ENCODE measurements around the gene PDE5A.

PDE5A gene

DNA sequence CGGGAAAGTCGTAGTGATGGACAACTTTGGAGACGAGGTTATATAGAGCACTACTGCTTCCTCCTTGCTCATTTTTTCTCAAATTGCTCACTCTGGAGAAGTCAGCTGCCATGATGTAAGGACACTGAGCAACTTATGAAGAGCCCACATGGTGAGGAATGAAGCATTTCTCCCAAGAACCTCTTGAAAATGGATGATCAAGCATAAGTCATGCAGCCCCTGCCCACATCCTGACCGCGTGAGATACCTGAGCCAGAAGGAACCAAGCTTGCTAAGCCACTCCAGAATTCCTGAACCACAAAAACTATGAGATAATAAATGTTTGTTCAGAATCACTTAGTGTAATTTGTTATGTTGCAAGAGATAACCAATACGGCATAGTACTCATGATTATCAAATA is 42.8 kb downstream of the PDE5A start:
- DNase-seq (ENCODE audit: low read depth in 2 of 2): no peak

DNA sequence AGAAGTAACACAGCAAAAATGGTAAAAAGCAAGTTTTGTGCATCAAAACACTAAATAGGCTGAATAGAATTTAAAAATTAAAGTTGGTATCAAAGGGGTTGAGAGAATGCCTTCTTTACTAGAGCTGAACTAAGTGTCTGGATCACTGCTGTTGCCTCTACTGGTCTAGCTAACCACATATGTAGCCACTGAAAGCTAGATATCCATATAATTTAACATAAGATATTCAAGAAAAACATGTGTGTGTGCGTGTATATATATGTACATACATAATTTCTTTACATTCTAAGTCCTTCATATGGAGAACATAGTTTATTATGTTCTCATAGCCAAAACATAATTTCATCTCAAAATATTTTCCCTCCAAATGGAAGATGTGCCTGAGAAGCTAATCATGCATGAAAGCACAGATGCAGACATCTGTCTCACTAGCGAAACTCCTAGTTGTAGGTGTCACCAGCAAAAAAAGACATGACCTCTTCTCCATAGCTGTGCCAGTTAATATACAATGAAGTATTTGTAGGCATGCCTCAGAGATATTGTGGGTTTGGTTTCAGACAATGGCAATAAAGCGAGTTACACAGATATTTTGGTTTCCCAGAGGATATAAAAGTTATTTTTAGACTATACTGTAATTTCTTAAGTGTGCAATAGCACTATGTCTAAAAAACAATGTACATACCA is 47.3 kb downstream of the PDE5A start:
- no peak for DNase-seq (ENCODE audit: low read depth in 2 of 2)

DNA sequence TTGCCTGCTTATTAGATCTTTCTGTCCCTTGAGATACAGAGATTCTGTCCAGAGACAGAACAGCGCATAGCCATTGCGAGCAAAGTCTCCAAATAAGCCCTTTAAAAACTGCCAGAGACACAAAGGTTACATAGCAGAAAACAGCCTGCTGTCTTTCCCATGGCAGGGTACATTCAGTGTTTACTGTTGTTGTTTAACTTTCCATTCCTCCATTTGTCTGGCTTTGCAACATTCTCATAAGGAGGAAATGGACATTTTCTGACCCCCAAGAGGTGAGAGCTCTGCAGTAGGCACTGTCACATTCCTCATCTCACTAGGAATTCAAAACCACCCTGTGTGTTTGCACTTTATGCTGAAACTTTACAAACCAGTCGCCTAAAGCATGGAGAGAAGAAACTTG is 48.3 kb downstream of the PDE5A start:
- DNase-seq (ENCODE audit: low read depth in 2 of 2): no peak

DNA sequence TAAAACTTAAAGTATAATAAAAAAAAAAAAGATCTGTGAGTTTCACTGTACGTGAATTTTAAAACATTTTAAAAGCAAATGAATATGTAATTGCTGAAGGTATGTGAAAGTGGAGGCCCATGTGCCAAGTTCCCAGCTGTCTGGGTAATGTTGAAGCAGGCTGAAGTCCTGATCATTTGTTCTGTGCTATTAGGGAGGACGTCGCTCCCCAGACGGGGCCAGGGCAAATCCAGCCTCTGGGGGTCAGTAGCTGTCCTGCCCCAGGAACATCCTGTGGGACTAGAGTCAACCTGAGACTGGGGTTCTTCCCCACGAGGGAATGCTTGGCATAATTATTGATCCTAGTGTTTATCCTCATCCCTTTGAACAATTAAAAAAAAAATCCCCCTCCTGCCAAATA is 48.8 kb downstream of the PDE5A start:
- no peak for DNase-seq (ENCODE audit: low read depth in 2 of 2)

DNA sequence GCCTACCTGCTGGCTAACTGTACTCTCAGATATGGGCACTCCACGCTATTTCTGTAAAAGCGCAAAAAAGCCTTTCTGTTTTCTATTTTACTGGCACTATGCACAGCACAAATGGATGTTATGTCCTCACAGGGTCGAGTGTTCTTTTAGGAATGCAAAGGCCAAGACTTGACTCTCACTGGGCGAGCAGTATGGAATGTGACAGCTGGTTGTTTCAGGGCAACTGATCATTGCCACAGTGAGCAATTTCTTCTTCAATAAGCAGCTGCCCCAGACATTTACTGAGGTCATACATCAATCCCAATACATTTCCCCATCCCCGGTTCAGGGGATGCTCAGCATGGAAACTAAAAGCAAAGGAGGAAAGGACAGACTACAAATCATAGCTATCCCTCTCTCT is 58.2 kb downstream of the PDE5A start:
- no peak for DNase-seq (ENCODE audit: low read depth in 2 of 2)

DNA sequence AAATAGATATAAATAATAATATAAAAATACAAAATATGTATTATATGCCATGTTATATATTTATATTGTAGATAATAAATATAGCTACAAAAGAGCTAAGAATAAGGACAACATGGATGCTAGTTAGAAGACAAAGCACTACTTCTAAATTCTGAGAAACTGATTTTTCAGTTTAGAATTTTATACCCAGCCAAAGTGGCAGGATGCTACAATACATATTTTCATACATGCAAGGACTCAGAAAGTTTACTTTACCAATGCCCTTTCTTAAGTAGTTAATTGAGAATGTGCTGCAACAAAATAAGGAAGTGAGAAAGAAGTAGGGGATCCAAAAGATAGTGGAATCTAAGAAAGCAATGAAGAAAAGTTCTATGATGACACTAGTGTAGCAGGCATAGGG is 64.5 kb downstream of the PDE5A start:
- no peak for DNase-seq (ENCODE audit: low read depth in 2 of 2)

DNA sequence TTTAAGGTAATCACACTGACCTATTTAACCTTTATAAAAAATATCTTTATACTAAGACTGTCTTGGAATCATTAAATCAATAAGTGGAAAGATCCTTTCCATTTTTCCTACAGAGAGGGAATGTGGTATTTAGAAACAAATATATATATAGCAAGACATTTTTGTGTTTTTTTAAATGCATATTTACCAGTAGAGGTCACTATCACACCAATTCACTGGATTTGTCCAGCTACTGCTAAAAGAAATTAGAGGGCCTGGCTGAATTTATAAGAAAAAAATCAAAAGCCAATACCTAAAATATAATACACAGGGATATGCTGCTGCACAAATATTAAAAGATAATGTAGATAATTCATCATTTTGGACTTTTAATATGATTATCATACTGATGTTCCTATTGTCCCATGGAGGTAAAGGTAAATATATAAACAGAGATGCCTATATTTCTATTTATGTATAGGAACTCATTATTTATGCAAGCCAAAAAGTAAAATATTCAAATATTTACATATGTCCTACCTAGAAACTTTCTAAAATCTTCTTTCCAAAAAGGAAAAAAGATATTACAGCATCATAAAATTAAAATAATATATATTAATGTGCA is 69.5 kb downstream of the PDE5A start:
- DNase-seq (ENCODE audit: low read depth in 2 of 2): no peak

DNA sequence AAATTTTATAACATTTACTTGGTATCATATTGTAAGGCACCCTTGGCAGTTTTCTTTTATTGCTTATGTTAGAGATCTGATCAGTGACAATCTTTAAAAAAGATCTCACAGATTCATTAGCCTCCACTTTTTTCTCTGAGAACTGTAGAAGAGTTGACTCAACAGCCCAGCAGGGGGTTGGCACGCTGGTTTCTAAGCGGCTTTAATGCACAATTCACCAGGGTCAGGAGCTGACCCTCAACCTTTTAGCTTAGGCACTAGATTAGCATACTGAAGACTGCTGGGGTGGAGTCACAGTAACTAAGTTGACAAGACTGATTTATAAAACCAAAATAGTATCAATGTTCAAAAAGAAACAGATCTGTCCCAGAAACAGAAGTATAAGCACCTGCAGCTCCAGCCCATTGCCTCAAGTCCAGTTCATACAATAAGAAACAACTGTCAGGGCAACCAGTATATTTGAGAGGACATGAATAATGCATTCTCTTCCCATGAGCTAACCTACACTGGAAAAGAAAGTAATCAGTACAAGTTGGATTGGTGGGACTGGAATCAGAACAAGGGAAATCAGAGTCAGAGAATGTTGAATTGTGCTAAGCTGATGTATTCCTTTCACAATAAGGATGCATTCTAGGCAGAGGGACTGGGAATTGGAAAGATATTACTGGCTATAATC is 77.6 kb downstream of the PDE5A start:
- no peak for DNase-seq (ENCODE audit: low read depth in 2 of 2)

DNA sequence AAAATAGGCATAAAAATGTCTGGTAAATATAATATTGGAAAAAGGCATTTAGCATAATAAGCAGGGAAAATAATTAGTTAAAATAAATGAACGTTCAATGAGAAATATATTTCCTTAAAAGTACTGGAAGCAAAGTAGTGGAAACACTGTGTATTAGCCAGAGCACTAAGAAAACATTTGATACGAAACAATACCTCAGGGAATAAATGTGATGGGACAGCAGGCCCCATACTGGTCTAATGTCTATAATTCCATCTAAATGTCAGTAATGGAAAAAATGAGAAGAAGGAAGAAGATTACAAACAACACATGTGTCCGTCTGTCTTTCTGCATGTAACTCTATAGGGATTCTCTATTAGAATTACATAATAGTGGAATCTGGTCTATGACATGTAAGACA is 79.0 kb downstream of the PDE5A start:
- no peak for DNase-seq (ENCODE audit: low read depth in 2 of 2)

DNA sequence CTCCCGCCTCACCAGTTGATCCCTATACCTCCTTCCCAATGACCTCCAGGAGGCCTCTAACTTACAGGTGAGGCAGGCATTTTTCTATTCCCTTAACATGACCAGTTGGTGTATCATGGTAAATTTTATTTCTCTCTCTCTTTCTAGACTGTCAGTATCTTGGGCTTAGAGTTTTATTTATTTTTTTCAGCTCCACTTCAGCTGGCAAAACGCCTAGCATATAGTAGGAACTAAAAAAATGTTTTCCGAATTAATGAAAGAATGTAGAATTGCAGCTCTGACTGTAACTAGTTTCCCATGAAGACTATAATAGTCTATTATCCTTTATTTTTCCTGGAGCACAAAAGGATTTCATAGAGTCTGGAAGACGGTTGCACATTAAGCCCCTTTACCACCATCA is 84.8 kb downstream of the PDE5A start:
- no peak for DNase-seq (ENCODE audit: low read depth in 2 of 2)

DNA sequence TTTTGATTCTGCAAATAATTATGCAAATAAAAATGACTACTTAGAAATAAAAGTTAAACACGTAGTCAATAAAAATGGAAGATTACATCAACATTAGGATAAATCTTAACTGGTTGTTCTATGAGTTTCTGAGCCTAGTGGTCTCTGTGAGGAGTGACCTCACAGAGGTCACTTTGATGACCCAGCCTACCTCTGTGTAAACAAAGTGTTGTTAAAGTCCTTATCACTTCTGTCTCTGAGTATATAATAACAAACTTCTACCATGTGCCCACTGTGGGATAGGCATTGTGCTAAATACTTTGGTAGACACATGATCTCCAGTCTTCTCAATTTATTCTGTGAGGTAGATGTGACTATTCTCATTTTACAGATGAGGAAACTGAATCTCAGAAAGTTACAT is 85.4 kb downstream of the PDE5A start:
- no peak for DNase-seq (ENCODE audit: low read depth in 2 of 2)

DNA sequence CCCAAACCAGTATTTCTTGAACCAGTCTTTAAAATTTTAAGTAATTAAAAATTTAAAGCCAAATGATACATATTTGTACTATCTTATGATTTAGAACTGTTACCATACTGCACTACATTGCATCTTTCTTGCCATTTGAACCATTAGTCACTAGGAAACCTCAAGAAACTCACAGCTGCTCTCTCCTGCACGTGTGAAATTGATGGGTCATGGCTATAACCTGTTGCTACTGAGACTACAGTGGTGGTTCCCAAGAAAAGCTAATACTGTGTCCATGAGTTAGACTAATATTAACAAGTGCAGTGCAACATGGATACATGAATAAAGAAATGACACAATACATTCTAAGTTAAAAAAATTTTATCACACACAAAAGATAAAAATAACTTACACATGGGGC is 88.4 kb downstream of the PDE5A start:
- DNase-seq (ENCODE audit: low read depth in 2 of 2): no peak

DNA sequence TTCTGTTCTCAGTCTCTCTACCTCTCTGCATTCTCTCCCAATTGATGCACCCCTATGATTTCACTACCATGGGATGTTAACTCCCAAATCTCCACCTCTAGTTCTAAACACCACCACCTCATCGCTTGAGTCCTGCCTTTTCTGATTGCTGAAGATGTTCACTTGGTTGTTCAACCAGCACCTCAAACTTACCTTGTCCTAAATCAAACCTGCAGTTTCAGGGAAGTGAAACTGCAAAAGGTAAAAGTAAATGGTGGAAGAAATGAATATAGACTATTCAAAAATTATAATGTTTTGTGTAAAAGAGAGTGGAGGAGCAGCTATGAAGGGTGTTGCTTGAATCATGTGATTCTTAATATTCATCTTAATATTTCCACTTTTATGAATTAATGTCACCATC is 91.0 kb downstream of the PDE5A start:
- DNase-seq (ENCODE audit: low read depth in 2 of 2): no peak

DNA sequence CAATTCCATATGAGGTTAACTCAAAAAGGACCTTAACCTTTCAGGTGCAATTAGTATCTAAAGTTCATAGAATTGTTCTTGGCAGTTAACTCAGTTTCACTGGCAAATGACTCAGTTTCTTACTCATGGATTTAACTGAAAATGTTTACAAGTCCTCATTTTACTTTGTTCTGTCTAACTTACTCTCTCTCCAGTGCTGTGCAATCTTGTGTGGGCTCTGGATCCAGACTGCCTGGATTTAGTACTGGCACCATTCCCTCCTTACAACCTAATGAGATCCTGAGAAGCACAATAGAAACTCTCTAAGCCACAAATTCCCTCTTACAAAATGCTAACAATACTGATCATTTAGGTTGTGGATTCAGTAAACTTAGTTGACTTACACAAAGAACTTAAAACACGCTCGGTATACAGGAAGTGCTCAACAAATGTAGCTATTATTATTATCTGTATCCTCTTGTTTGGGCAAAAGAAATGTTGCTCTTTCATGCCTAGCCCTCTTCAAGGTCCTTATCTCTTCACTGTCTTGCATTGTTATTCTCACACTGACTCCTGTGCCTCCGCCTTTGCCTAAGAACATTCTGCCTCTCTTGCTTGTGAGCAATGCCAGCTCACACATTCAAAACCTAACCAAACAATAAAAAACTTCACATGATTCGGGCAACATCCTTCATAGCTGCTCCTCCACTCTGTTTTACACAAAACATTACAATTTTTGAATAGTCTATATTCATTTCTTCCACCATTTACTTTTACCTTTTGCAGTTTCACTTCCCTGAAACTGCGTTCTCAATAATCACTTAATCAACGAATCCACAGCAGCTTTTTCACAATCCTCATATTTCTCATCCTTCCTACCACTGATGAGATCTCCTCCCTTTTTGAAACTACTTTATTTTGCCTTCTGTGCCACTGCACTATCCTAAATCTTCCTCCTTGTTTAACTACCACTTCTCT is 91.8 kb downstream of the PDE5A start:
- DNase-seq (ENCODE audit: low read depth in 2 of 2): no peak

DNA sequence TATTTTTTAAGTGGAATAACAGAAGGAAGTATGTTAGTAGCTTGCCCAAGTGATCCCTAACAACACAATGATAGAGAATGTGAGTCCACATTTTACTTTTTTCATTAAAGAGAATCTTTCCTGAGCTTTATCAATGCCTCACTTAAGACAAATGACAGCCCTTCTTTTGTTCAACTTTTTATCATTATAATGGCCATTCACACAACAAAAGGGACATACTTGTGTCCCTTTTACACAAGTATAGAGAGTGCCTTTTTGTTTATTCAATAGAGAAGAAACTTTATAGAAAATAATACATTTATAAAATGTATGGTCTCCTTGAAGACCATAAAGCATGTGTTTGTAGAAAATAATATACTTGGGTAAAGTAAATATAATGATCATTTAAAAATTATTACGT is 96.3 kb downstream of the PDE5A start:
- no peak for DNase-seq (ENCODE audit: low read depth in 2 of 2)

DNA sequence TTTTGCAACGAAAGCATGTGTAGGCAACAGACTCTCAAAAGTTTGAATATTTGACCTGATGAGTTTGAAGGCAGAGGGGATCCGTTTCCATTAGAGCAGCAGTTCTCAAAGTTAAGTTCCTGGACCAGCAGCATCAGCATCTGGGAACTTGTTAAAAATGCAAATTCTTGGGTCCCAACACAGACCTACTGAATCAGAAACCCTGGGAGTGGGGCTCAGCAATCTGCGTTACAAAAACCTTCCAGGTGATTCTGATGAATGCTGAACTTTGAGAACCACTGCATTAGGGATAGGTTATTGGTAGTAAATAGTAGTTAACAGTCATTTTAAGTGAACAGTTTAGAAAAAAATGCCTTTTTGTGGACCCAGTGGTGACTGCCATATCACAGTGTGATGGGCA is 98.8 kb downstream of the PDE5A start:
- no peak for DNase-seq (ENCODE audit: low read depth in 2 of 2)

DNA sequence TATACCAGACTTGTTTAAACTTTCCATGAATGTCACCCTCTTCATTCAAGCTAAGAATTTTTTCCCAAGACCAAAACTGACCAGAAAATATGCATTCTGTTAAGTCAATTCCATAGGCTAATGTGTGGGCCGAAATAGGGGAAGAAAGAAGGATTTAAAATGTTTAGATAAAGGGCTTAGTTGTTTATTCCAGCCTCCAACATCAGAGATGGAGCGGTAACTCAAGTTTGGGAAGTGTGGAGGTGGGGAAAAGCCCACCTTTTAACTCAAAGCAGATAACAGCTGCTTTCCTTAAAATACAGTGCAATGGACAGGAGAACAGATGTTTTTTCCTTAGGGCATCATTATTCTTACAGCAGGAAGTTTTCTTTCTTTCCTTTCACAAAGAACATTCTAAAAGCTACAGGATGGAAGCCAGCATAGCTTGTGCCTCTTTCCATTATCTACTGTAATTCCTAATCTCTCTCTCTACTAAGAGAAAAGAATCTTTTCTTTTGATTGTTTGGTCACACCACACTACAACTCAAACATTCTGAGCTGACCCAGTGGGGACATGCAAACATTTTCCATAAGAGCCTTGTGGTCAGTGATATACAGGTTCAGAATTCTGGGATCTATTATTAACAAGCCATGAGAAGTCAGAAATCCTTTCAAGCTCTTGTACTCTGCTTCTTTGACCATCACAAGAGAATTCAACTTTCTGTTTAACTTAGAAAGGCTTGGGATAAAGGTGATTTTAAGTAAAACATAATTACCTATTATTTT is 101.6 kb downstream of the PDE5A start:
- DNase-seq (ENCODE audit: low read depth in 2 of 2): no peak

DNA sequence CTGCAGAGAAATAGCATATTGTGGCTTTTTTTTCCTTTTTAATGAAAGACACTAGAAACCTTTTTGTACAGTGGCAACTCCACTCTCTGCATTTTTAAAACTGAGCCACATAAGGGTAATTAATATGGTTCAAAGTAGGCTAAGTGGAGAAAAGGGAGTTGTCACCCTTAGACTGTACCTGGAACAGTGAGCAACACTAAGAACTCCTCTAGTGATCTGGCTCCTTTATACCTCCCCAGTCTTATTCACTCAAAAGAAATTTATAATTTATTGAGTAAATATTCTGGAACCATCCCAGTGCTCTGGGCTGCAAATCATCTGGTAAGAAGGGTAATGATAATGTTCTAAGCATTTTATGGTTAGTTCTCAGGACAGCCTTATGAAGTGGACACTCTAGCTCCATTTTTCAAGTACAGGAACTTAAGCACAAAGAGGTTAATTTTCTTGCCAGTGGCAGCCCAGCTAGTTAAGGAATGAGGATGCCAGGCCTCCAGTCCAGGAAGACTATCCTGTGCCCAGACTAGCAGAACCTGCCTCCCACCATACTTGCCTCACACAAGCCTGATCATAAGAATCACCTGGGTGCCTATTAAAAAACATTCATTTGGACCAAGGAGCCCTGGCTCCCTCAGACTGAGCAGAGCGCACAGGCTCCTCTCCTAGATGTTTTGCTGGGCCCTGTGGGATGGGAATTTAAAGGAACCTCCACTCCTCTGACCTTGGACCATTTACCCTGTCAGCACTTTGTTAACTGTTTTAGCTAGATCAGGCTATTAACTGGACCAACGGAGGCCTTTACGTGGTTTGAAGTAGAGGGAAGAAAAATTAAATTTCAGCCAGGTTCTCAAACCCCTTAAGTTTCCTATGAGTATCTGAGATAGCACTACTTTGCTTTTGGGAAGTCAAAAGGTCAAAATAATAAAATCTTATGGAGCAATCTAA is 102.6 kb downstream of the PDE5A start:
- DNase-seq (ENCODE audit: low read depth in 2 of 2): no peak

DNA sequence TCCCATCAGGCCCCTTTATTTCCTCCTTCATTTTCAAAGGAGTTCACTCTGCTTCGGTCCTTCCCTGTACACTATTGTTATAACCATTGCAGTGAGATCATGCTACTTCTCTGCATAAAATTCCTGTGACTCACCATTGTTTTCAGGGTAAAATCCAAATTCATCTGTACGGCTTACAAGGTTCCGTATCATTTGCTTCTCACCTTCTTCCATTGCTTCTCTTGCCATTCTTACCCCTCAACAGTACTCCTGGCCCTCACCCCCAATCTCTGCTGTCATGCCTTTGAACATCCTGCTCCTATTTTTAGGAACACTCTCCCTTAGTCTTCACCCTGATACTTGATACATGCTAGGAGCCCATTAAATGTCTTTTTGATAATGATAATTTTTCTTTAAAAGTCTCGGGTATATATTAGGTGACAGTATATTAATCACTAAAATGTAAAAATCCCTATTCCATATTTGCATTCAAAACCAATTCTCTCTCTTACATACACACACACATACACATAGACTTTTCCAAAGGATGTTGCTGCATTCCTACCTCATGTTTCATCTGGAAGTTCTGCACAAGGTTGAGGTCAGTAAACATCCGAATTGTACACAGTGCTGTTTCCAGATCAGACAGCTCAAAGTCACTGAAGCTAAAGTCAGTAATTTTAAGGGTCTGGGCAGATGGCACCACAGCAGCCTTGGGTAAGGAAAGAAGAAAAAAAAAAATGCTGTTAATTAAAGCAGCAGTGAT is 103.4 kb downstream of the PDE5A start:
- no peak for DNase-seq (ENCODE audit: low read depth in 2 of 2)

DNA sequence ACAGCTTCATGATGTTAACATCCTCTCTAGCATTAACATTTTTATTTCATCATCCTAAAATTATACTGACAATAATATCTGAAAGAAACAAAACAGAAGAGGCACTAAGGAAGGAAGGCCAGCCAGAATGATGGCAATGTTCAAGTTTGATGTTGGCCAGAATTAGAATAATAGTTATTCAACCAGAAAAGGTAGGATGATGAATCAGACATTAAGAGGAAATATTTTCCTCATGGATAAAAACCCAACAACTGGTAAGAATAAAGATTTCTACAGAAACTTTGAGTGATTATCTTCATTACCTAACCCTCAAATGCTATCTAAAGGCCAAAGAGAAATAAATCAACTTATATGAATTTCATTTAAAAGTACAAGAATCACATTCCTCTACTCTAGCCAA is 105.2 kb downstream of the PDE5A start:
- DNase-seq (ENCODE audit: low read depth in 2 of 2): no peak
